Fibroblast of mammary gland (primary cell): ENCODE measurements around the gene AGBL4.
A peak's percentile ranks its signal among the peaks of the same experiment; 100 is the strongest.

ENCODE experiments used
- DNase-seq: peaks from one replicate; pipeline ENCODE4 v3.0.0-alpha.2; 2010; ENCODE audit warnings: low read depth
- H3K4me3 ChIP-seq: 2 replicates; pipeline ENCODE4 v1.5.1; 2011; ENCODE audit warnings: low read depth, mild to moderate bottlenecking, low read length, moderate library complexity; ENCODE audit not compliant: control insufficient read depth
- TF ChIP-seq, protein P1 (sequence below): conservative IDR thresholded peaks from 2 replicates; pipeline ENCODE4 v1.5.1; 2011; ENCODE audit warnings: low read depth, low read length, inconsistent platforms; ENCODE audit not compliant: control insufficient read depth, insufficient read depth

AGBL4 gene

DNA sequence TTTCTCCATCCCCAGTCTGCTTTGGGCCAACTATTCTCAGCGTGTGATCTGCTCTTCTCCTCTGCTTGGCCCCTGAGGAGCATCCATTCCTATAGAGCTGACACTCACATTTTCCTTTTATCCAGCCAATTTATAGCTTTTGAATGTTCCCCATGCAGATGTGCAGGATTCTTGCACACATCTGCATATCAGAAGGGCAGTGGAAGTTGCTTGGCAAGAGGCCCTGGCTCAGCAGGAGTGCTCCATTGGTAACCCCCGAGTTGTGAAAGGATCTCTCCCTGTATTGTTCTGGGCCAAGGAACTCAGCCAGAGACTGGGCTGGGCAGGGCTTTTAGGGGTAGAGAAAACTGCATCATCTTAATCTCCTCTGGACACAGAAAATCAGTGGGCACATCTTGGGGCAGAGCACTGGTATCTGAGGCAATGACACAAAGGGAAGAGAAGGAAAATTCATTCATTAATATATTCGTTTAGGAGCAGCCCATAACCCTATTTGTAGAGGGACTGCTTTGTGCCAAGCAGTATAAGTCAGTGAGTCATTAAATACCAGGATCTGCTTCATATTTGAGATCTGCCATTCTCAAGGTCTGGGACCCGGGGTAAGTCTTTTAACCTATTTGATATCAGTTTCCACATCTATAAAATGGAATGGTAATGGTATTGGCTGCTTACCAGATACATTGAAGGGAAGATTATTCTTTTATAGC is 1216.0 kb downstream of the AGBL4 start:
- peak; percentile 40 for DNase-seq
- H3K4me3 ChIP-seq = no peak overlapping the region
- TF ChIP-seq, protein P1, sequence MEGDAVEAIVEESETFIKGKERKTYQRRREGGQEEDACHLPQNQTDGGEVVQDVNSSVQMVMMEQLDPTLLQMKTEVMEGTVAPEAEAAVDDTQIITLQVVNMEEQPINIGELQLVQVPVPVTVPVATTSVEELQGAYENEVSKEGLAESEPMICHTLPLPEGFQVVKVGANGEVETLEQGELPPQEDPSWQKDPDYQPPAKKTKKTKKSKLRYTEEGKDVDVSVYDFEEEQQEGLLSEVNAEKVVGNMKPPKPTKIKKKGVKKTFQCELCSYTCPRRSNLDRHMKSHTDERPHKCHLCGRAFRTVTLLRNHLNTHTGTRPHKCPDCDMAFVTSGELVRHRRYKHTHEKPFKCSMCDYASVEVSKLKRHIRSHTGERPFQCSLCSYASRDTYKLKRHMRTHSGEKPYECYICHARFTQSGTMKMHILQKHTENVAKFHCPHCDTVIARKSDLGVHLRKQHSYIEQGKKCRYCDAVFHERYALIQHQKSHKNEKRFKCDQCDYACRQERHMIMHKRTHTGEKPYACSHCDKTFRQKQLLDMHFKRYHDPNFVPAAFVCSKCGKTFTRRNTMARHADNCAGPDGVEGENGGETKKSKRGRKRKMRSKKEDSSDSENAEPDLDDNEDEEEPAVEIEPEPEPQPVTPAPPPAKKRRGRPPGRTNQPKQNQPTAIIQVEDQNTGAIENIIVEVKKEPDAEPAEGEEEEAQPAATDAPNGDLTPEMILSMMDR = no peak

DNA sequence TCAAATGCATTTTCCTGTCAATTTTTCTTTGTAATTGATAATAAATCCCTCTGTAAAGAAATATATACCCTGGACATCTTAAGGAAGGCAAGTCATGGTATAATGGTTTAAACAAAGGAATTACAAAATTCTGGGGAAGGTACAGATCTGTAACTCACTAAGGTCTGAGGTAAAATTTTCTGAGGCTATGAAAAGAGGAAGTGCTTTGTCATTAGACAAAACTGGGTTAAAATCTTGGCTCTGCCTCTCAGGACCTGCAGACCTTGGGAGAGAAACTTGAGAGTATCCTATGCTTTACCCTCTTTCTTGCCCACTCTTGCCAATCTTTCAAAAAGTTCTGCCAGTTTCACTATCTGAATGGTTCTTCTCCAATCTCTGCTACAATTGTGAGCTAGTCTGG is 1220.3 kb downstream of the AGBL4 start:
- H3K4me3 ChIP-seq = no peak overlapping the region
- no peak for DNase-seq
- TF ChIP-seq, protein P1 = no peak

DNA sequence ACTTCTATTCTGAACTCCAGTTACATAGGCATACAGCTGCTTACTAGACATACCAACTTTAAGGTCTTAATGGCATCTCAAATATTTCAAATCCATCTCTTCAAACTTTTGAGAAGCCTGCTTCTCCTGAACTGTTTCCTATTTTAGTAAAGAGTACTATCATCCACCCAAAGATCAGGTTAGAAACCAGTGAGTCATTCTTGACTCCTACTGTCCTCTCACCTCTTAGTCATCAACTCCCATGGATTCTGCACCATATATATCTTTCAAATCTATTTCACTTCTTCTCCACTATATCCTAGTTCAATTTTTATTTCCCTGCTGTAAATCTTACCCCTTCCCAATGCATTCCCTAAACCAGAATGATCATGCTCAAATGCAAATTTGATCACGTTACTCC is 1228.9 kb downstream of the AGBL4 start:
- TF ChIP-seq, protein P1 = no peak
- H3K4me3 ChIP-seq = no peak overlapping the region
- DNase-seq = peak; percentile 53

DNA sequence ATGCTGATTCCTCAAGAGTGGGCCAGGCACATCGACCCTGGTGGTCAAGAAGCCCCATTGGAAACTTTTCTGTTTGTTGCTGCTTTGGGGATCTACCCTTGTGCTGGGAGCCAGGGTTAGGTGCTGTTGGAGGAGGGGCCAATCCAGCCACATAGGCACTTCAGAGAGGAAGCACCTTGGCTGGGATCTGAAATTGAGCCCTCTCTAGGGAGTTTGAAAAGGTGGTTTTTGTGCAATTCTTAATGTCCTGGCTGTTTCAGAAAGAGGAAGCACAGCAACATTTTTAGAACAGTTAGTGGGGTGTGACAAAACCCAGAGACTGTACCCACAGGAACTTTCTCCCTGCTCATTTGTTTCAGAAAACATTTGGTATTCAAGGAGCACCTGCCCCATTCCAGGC is 1229.9 kb downstream of the AGBL4 start:
- H3K4me3 ChIP-seq = no peak overlapping the region
- TF ChIP-seq, protein P1 = no peak
- no peak for DNase-seq

DNA sequence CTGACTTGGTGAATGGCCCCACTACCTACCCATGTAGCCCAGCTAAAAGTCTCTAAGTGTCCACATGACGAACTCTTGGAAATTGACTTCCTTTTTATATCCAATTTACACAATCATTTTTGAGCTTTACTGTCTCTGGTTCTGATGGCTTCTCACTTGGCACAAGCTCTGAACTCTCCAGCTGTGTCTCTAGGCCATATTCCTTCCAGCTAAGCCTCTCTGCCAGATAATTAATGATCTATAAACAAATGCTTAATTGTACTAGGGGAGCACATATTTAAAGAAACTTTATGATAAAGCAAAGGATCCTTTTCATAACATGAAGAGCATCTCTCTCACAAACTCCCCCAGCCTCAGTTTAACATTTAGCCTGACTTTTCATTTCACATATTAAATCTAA is 1230.8 kb downstream of the AGBL4 start:
- H3K4me3 ChIP-seq = no peak overlapping the region
- TF ChIP-seq, protein P1 = no peak
- DNase-seq = no peak

DNA sequence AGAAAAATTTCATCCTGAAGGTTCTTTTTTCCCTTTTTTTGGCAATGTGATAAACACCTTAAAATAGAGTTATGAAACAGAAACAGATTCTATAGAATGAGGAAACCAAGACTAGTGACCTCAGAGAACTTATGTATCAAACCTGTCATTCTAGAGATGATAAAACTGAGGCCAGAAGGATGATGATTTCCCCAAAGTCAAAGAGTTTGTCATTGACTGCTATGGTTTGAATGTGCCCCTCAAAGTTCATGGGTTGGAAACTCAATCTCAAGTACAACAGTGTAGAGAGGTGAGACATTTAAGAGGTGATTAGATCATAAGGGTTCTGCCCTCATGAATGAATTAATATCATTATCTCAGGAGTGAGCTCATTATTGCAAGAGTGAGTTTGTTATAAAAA is 1233.4 kb downstream of the AGBL4 start:
- no peak overlapping the region for H3K4me3 ChIP-seq
- no peak for DNase-seq
- TF ChIP-seq, protein P1 = no peak

DNA sequence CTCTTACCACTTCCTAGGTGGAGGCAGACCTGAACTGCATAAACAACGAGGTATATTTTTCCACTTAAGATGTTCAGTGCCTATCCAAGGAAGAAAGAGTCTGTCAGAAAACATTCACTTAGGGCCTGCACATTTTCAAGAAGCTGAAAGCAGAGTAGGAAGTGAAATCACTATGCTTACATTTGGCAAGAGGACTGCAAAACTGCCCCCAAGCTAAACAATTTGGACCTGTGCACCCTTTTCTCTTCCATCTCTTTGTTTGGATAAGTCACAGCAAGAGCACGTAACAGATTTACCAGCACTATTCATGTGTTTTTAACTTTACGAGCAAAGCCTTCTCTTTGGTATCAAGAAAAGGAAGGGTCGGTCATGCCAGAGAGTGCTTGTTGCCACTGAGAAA is 1233.9 kb downstream of the AGBL4 start:
- TF ChIP-seq, protein P1 = no peak
- no peak overlapping the region for H3K4me3 ChIP-seq
- DNase-seq = no peak
